OCI-LY1 (cell line): ENCODE data around the gene ANO4.

Experiments
- H2AFZ ChIP-seq: fragments of 200-600 bp; sonication (generic), shearing (Covaris generic); 2 replicates; pipeline ENCODE4 v1.6.0; 2014; ENCODE audit warnings: antibody characterized with exemption, mild to moderate bottlenecking, low read length
- H3F3A ChIP-seq: fragments of 200-600 bp; sonication (generic), shearing (Covaris generic); 2 replicates; pipeline ENCODE4 v1.6.0; 2014; ENCODE audit warnings: mild to moderate bottlenecking, antibody characterized with exemption, low read length, moderate library complexity; ENCODE audit not compliant: insufficient read depth
- H3K27ac ChIP-seq: fragments of 200-600 bp; sonication (generic); 2 replicates; pipeline ENCODE4 v1.5.1; 2014; ENCODE audit warnings: low read length, mixed run types, mild to moderate bottlenecking, low read depth; ENCODE audit not compliant: poor library complexity, severe bottlenecking
- H3K27me3 ChIP-seq: fragments of 200-600 bp; sonication (generic); 2 replicates; pipeline ENCODE4 v1.6.0; 2014; ENCODE audit warnings: antibody characterized with exemption, mild to moderate bottlenecking, low read length, moderate library complexity; ENCODE audit not compliant: insufficient read depth
- H3K36me3 ChIP-seq: fragments of 200-600 bp; sonication (generic); 2 replicates; pipeline ENCODE4 v1.6.1; 2014; ENCODE audit warnings: mild to moderate bottlenecking, antibody characterized with exemption, low read length, moderate library complexity, mixed read lengths; ENCODE audit not compliant: insufficient read depth
- H3K4me1 ChIP-seq: fragments of 200-600 bp; sonication (generic); 2 replicates; pipeline ENCODE4 v1.5.1; 2014; ENCODE audit warnings: mild to moderate bottlenecking, low read length, moderate library complexity; ENCODE audit not compliant: insufficient read depth, severe bottlenecking
- H3K4me2 ChIP-seq: fragments of 200-600 bp; sonication (generic), shearing (Covaris generic); 2 replicates; pipeline ENCODE4 v1.6.1; 2014; ENCODE audit warnings: low read length
- H3K4me3 ChIP-seq: fragments of 200-600 bp; sonication (generic); 2 replicates; pipeline ENCODE4 v1.5.1; 2014; ENCODE audit warnings: low read length, low read depth, mild to moderate bottlenecking, mixed read lengths; ENCODE audit not compliant: poor library complexity, severe bottlenecking
- H3K79me2 ChIP-seq: fragments of 200-600 bp; shearing (Covaris generic); 2 replicates; pipeline ENCODE4 v1.6.1; 2016; ENCODE audit warnings: mixed run types, low read length, mixed read lengths; ENCODE audit not compliant: insufficient read depth
- H3K9ac ChIP-seq: fragments of 200-600 bp; sonication (generic), shearing (Covaris generic); 2 replicates; pipeline ENCODE4 v1.6.1; 2014; ENCODE audit warnings: mild to moderate bottlenecking, low read length, mixed read lengths
- H3K9me2 ChIP-seq: fragments of 200-600 bp; sonication (generic), shearing (Covaris generic); 2 replicates; pipeline ENCODE4 v1.6.1; 2014; ENCODE audit warnings: low read depth, mild to moderate bottlenecking, low read length, mixed read lengths
- H3K9me3 ChIP-seq: fragments of 200-600 bp; shearing (Covaris generic); 2 replicates; pipeline ENCODE4 v1.6.1; 2014; ENCODE audit warnings: low read length, mixed read lengths
- H4K20me1 ChIP-seq: fragments of 200-600 bp; sonication (generic), shearing (Covaris generic); 2 replicates; pipeline ENCODE4 v1.6.0; 2016; ENCODE audit warnings: mild to moderate bottlenecking, low read length; ENCODE audit not compliant: insufficient read depth
- EZH2 ChIP-seq: fragments of 200-600 bp; sonication (generic), shearing (Covaris generic); IDR thresholded peaks from 2 replicates; pipeline ENCODE4 v1.8.0; 2017; ENCODE audit warnings: borderline replicate concordance, mixed run types, mild to moderate bottlenecking, antibody characterized with exemption, low read length, moderate library complexity, mixed read lengths
- TF ChIP-seq, protein P1 (sequence below): fragments of 200-600 bp; sonication (generic), shearing (Covaris generic); IDR thresholded peaks from 2 replicates; pipeline ENCODE4 v1.5.1; 2017; ENCODE audit warnings: mild to moderate bottlenecking, antibody characterized with exemption, low read length, moderate library complexity, mixed read lengths

The ANO4 gene

GRCh38 chr12:100899301-100899700 is 104.7 kb downstream of the ANO4 start:
- Histone ChIP-seq H3K4me3 (no peak overlapping the region), H3K9me2 (no peaks in the 10 kb centered on the region), H3K4me2 (no peak overlapping the region), H3K27me3 (no peaks in the 10 kb centered on the region), H3K27ac (no peak overlapping the region), H3K9ac (no peak overlapping the region), H3K36me3 (no peaks in the 10 kb centered on the region), H3K79me2 (no peaks in the 10 kb centered on the region), H4K20me1 (no peaks in the 10 kb centered on the region), H2AFZ (no peak overlapping the region), H3K9me3 (no peaks in the 10 kb centered on the region), H3K4me1 (no peaks in the 10 kb centered on the region), H3F3A (no peaks in the 10 kb centered on the region)
- no peak for TF ChIP-seq EZH2
- TF ChIP-seq, protein P1, sequence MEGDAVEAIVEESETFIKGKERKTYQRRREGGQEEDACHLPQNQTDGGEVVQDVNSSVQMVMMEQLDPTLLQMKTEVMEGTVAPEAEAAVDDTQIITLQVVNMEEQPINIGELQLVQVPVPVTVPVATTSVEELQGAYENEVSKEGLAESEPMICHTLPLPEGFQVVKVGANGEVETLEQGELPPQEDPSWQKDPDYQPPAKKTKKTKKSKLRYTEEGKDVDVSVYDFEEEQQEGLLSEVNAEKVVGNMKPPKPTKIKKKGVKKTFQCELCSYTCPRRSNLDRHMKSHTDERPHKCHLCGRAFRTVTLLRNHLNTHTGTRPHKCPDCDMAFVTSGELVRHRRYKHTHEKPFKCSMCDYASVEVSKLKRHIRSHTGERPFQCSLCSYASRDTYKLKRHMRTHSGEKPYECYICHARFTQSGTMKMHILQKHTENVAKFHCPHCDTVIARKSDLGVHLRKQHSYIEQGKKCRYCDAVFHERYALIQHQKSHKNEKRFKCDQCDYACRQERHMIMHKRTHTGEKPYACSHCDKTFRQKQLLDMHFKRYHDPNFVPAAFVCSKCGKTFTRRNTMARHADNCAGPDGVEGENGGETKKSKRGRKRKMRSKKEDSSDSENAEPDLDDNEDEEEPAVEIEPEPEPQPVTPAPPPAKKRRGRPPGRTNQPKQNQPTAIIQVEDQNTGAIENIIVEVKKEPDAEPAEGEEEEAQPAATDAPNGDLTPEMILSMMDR = no peak

DNA sequence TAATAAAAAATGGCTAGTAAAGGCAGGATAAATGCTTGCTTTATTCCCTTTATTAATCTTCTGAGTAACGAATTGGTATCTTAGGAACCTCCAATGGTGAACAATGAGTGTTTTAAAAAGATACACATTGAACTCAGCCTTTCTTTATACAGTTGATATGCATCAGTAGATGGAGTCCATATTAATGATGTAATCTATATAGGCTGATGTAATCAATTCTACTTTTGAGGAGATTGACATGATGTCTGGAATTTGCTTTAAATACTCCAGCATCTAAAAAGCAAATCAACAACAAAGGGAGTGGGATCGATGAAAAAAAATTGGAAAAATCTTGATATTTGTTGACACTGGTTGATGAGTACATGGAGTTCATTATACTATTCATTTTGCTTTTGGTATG is 106.2 kb downstream of the ANO4 start:
- TF ChIP-seq, protein P1 = no peak
- no peak for TF ChIP-seq EZH2
- Histone ChIP-seq H4K20me1 (no peaks in the 10 kb centered on the region), H3K4me3 (no peak overlapping the region), H3K9me3 (no peaks in the 10 kb centered on the region), H3K9ac (no peak overlapping the region), H3K27me3 (no peaks in the 10 kb centered on the region), H3K4me2 (no peak overlapping the region), H3K9me2 (no peaks in the 10 kb centered on the region), H3K27ac (no peak overlapping the region), H3K79me2 (no peaks in the 10 kb centered on the region), H2AFZ (no peak overlapping the region), H3K36me3 (no peaks in the 10 kb centered on the region), H3K4me1 (no peaks in the 10 kb centered on the region), H3F3A (no peaks in the 10 kb centered on the region)

DNA sequence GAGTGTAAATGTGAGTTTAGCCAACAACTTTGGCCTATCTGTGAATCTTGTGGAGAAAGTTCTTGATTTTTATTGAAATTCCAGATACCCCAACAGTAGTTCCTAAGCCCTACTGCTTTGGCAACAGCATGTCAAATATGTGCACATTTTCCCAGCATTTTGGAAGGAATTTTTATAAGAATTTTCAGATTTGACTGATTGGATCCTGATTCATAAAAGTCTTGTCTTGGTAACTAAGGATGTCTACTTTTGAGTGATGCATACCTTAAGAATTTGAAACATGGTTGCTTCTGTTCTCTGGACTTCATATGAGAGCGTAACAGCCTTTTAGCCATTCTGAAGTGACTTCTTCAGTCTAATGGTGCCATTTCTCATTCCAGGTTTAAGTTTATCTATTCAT is 106.7 kb downstream of the ANO4 start:
- H3F3A ChIP-seq = no peaks in the 10 kb centered on the region
- H3K36me3 ChIP-seq = no peaks in the 10 kb centered on the region
- no peak overlapping the region for H2AFZ ChIP-seq
- no peak overlapping the region for H3K4me3 ChIP-seq
- no peaks in the 10 kb centered on the region for H3K4me1 ChIP-seq
- no peak overlapping the region for H3K27ac ChIP-seq
- no peak overlapping the region for H3K9ac ChIP-seq
- TF ChIP-seq, protein P1 = no peak
- TF ChIP-seq EZH2 = no peak
- H3K79me2 ChIP-seq = no peaks in the 10 kb centered on the region
- H3K9me2 ChIP-seq = no peaks in the 10 kb centered on the region
- H3K27me3 ChIP-seq = no peaks in the 10 kb centered on the region
- no peak overlapping the region for H3K4me2 ChIP-seq
- no peaks in the 10 kb centered on the region for H4K20me1 ChIP-seq
- no peaks in the 10 kb centered on the region for H3K9me3 ChIP-seq
